ENCODE data around the gene WIPF1.

The WIPF1 gene

DNA sequence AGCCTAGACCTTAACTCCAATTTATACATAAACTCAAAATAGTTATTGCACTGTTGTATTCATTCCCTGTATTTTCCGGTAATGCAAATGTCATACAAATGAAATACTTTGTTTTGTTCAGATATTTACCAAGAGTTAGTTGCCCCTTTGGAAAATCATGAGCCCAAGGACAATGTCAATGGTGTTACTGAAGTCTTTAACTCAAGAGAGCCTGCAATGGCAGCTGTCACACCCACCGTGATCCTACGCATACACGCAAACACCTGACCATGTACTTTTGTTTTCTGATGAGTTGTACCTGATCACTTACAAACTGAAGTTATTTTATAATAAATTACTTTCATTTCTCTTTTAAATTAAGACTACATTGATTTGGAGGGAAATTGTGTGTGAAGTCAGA, 11.7 kb upstream of the WIPF1 start:
- no peaks in the 10 kb centered on the region for H3K9me2 ChIP-seq (replicated peaks; ENCODE audit: low read depth, low read length)
- no peaks in the 10 kb centered on the region for H3K9me3 ChIP-seq (ENCODE audit: insufficient read depth, low read depth, low read length)
- H3K27me3 ChIP-seq (ENCODE audit: insufficient read depth, low read length, poor library complexity, severe bottlenecking) = no peaks in the 10 kb centered on the region
- H3K36me3 ChIP-seq (ENCODE audit: insufficient read depth, low read length) = no peaks in the 10 kb centered on the region
- no peak overlapping the region for H3K9ac ChIP-seq (ENCODE audit: low read depth, low read length, poor library complexity, severe bottlenecking)
- H3K4me1 ChIP-seq (ENCODE audit: insufficient read depth, low read length, poor library complexity, severe bottlenecking) = peaks cover 39% of the 10 kb centered on the region
- H4K20me1 ChIP-seq (ENCODE audit: insufficient read depth, low read length, poor library complexity, severe bottlenecking) = peaks cover 4% of the 10 kb centered on the region
- no peaks in the 10 kb centered on the region for H3F3A ChIP-seq (ENCODE audit: low read depth)
- no peak for TF ChIP-seq CTCF (conservative IDR thresholded peaks at IDR 0.05; ENCODE audit: low read length)
- TF ChIP-seq EZH2phosphoT487 (IDR thresholded peaks at IDR 0.05; ENCODE audit: borderline replicate concordance) = no peak
- no peak overlapping the region for H3K4me3 ChIP-seq (ENCODE audit: low read length, poor library complexity, severe bottlenecking)
- H3K4me2 ChIP-seq (ENCODE audit: low read depth, low read length, poor library complexity, severe bottlenecking) = no peak overlapping the region
- H3K79me2 ChIP-seq (ENCODE audit: insufficient read depth, low read length) = peaks cover 80% of the 10 kb centered on the region
- H2AFZ ChIP-seq (ENCODE audit: low read length) = no peak overlapping the region

DNA sequence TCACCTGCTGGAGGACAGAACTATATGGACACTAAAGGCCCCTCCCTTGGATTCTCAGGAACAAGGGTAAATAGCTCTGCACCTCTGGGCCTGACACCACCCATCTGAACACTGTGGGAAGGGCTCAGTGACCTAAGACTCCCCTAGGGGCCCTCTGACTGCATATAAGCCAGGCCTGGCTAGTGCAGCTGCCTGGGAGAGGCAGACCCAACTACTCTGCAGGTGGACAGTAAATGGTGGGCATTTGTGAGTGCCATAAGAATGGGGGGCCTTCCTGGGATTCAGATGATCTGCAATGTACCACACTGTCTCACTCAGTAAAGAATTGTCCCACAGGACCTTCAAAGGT, 11.2 kb upstream of the WIPF1 start:
- H3K4me1 ChIP-seq (ENCODE audit: insufficient read depth, low read length, poor library complexity, severe bottlenecking) = peaks cover 39% of the 10 kb centered on the region
- TF ChIP-seq CTCF (conservative IDR thresholded peaks at IDR 0.05; ENCODE audit: low read length) = no peak
- TF ChIP-seq EZH2phosphoT487 (IDR thresholded peaks at IDR 0.05; ENCODE audit: borderline replicate concordance) = no peak

DNA sequence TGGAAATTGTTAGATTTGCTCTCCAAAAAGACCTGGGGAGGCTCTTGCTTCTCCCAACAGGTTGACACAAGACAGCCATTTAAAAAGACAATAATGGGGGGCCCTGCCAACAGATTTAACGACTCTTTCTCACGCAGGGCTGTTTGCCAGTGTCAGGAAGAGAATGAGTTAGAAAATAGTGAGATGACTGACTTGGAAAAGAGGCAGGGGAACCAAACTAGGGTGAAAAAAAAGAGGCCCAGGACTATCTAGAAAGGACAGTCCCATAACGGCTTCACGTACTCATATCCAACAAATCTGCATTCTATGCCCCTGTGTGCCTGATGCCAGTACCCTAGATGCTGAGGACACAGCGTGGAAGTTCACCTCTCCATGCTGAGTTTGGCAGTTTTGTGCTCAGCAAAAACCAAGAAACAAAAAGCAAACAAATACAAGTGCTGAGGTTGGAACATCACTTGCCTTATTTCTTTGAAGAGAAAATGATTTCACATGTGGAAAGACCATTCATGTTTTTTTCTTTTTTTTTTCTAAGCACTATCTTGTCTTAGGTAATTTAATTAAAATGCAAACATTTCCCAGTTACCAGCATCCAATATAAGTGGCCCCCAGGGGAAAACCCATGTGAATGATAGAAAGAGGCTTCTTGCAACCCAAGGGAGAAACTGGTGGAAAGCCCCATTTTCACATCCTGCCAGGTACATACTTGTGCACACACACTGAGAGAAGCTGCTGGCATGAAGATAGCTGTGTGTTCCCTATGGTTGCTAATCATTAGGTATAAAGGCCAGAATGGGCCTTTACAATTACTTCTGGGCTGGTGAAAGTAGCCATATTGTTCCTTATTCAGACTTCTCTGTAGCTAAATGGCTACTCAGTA, 10.6 kb upstream of the WIPF1 start:
- Histone ChIP-seq H3K27me3 (ENCODE audit: insufficient read depth, low read length, poor library complexity, severe bottlenecking) (no peaks in the 10 kb centered on the region), H3F3A (ENCODE audit: low read depth) (no peaks in the 10 kb centered on the region), H3K79me2 (ENCODE audit: insufficient read depth, low read length) (peaks cover 75% of the 10 kb centered on the region), H2AFZ (ENCODE audit: low read length) (no peak overlapping the region), H3K4me2 (ENCODE audit: low read depth, low read length, poor library complexity, severe bottlenecking) (no peak overlapping the region), H4K20me1 (ENCODE audit: insufficient read depth, low read length, poor library complexity, severe bottlenecking) (peaks cover 4% of the 10 kb centered on the region), H3K9ac (ENCODE audit: low read depth, low read length, poor library complexity, severe bottlenecking) (no peak overlapping the region), H3K9me3 (ENCODE audit: insufficient read depth, low read depth, low read length) (no peaks in the 10 kb centered on the region), H3K9me2 (replicated peaks; ENCODE audit: low read depth, low read length) (no peaks in the 10 kb centered on the region), H3K4me1 (ENCODE audit: insufficient read depth, low read length, poor library complexity, severe bottlenecking) (peaks cover 39% of the 10 kb centered on the region), H3K36me3 (ENCODE audit: insufficient read depth, low read length) (no peaks in the 10 kb centered on the region), H3K4me3 (ENCODE audit: low read length, poor library complexity, severe bottlenecking) (no peak overlapping the region)
- TF ChIP-seq CTCF (conservative IDR thresholded peaks at IDR 0.05; ENCODE audit: low read length) = no peak
- TF ChIP-seq EZH2phosphoT487 (IDR thresholded peaks at IDR 0.05; ENCODE audit: borderline replicate concordance) = no peak

More for the DNA sequence above, 11.2 kb upstream of the WIPF1 start:
- peaks cover 4% of the 10 kb centered on the region for H4K20me1 ChIP-seq (ENCODE audit: insufficient read depth, low read length, poor library complexity, severe bottlenecking)
- no peaks in the 10 kb centered on the region for H3F3A ChIP-seq (ENCODE audit: low read depth)
- no peaks in the 10 kb centered on the region for H3K9me3 ChIP-seq (ENCODE audit: insufficient read depth, low read depth, low read length)
- H3K27me3 ChIP-seq (ENCODE audit: insufficient read depth, low read length, poor library complexity, severe bottlenecking) = no peaks in the 10 kb centered on the region
- no peaks in the 10 kb centered on the region for H3K36me3 ChIP-seq (ENCODE audit: insufficient read depth, low read length)
- H3K79me2 ChIP-seq (ENCODE audit: insufficient read depth, low read length) = peaks cover 80% of the 10 kb centered on the region
- no peak overlapping the region for H2AFZ ChIP-seq (ENCODE audit: low read length)
- H3K4me2 ChIP-seq (ENCODE audit: low read depth, low read length, poor library complexity, severe bottlenecking) = no peak overlapping the region
- H3K9me2 ChIP-seq (replicated peaks; ENCODE audit: low read depth, low read length) = no peaks in the 10 kb centered on the region
- no peak overlapping the region for H3K4me3 ChIP-seq (ENCODE audit: low read length, poor library complexity, severe bottlenecking)
- no peak overlapping the region for H3K9ac ChIP-seq (ENCODE audit: low read depth, low read length, poor library complexity, severe bottlenecking)
